Choroid plexus epithelial cell (primary cell): ENCODE results near the gene MAPK9.

Experiments used
- DNase-seq: peaks from one replicate; pipeline ENCODE4 v3.0.0-alpha.2; 2010; ENCODE audit warnings: low read depth
- H3K4me3 ChIP-seq: 2 replicates; pipeline ENCODE4 v1.5.1; 2011; ENCODE audit warnings: low read depth, mild to moderate bottlenecking, control low read depth, low read length, moderate library complexity
- TF ChIP-seq, protein P1 (sequence below): conservative IDR thresholded peaks from 2 replicates; pipeline ENCODE4 v1.5.1; 2011; ENCODE audit warnings: low read depth, mild to moderate bottlenecking, control low read depth, inconsistent platforms, low read length, moderate library complexity

Gene MAPK9

DNA sequence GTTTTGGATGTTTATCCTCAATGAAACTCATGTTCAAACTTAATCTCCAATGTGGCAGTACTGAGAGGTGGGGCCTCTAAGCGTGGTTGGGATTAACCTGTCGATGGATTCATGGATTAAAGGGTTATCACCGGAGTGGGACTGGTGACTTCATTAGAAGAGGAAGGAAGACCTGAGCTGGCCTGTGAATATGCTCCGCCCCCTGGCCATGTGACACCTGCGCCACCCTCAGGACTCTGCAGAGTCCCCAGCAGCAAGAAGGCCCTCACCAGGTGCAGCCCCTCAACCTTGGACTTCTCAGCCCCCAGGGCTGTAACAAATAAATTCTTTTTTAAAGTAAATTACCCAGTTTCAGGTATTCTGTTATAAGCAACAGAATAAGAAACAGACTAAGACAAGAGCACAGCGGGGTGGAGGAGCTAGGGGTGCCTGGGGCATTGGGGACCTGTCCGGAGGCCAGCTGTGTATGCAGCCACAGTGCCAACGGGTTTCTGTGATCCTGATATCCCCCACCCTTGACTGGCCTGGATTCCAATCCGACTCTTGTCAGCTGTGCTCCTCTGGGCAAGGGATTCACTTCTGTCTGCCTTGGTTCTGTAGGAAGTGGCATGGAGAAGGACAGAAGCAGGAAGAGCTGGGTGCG lies 3.2 kb upstream of the MAPK9 start:
- no peak overlapping the region for H3K4me3 ChIP-seq
- DNase-seq: no peak
- TF ChIP-seq, protein P1, sequence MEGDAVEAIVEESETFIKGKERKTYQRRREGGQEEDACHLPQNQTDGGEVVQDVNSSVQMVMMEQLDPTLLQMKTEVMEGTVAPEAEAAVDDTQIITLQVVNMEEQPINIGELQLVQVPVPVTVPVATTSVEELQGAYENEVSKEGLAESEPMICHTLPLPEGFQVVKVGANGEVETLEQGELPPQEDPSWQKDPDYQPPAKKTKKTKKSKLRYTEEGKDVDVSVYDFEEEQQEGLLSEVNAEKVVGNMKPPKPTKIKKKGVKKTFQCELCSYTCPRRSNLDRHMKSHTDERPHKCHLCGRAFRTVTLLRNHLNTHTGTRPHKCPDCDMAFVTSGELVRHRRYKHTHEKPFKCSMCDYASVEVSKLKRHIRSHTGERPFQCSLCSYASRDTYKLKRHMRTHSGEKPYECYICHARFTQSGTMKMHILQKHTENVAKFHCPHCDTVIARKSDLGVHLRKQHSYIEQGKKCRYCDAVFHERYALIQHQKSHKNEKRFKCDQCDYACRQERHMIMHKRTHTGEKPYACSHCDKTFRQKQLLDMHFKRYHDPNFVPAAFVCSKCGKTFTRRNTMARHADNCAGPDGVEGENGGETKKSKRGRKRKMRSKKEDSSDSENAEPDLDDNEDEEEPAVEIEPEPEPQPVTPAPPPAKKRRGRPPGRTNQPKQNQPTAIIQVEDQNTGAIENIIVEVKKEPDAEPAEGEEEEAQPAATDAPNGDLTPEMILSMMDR: no peak

DNA sequence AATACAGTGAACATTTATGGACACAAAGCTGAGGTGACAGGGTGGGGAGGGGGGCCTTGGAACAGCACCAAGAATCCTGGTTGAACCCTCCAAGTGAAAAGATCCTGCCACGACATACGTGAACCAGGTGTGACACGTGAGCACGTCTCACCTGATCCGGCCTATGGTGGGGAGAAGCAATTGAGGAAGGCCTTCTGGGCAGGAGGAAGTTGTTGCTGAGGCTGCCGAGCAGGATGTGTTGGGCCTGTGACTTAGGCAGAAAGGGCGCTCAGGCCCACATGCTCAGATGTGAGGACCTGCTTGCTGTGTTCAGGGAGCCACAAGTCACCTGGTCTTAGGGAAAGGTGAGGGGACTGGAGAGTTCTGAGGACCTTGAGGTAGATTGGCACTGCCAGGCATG lies 2.5 kb upstream of the MAPK9 start:
- DNase-seq: no peak
- TF ChIP-seq, protein P1: no peak
- H3K4me3 ChIP-seq: no peak overlapping the region

DNA sequence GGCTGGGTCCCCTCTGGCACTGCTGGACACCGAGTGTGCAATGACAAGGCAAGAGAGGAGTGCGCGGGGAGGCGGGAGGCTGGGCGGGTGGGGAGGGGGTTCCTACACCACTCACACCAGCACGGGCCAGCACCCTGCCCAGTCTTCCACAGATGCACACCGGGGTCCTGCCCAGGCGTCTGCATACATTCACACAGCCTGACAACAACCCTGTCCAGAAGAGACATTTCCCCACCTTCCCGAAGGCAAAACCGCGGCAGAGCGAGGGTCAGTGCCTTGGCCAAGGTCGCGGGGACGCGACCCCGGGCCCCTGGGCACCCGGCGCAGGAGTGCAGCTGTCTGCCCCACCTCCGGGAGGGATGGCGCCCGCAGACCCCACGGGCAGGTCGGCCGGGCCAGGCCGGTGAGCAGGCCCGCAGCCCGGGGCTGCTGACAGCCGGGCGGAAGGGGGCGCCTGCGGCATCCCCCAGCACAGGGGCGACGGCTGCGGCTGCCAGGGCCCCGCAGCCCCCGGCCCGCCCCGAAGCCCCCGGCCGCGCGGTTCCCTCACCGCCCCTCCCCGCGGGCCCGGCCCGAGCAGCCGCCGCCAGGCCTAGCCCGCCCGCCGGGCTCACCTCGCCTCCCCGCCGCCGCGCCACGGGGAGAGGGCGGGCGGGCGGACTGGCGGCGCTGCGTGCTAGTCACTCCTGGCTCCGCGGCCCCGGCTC lies 496 bp downstream of the MAPK9 start:
- peak overlapping the region; percentile 80 for H3K4me3 ChIP-seq
- TF ChIP-seq, protein P1: peak; percentile 29
- DNase-seq: peak; percentile 12

GRCh38 chr5:180290568-180291233 lies 1.2 kb downstream of the MAPK9 start:
- TF ChIP-seq, protein P1: no peak
- DNase-seq: no peak
- peak overlapping the region; percentile 80 for H3K4me3 ChIP-seq

GRCh38 chr5:180289966-180290365 lies 1.9 kb downstream of the MAPK9 start:
- DNase-seq: no peak
- TF ChIP-seq, protein P1: no peak
- H3K4me3 ChIP-seq: no peak overlapping the region

DNA sequence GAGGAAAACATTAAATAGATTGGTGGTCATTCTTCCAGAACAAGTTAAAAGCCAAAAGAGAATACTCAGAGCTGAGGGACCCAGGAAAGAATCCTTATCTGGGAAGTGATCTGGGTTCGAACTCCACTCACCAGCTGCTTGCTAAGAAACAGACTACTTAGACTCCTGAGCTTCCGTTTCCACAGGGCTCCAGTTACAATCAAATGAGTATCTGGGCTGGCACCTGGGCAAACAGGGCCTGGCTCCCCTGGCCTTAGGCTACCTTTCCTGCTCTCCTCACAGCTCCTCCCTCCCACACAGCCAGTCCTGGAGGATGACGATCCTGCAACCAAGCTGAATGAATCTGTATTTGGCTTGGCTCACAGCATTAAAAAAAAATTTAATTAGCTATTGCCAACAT lies 2.5 kb downstream of the MAPK9 start:
- DNase-seq: no peak
- TF ChIP-seq, protein P1: no peak
- no peak overlapping the region for H3K4me3 ChIP-seq
